ENCODE data around the gene TMEM40.

The TMEM40 gene

DNA sequence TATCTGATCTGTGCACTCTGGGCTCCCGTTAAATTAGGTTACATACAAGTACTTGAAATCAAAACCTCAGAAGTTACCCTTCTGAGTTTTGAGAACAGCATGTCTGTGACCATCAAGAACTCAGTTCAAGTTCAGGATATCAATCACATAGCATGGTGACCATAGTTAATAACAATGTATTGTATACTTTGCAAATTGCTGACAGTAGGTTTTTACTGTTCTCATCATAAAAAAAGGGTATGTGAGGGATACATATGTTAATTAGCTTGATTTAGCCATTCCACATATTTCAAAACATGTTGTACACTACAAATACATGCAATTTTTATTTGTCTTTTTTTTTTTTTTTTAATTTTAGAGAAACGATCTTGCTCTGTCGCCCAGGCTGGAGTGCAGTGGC is 25.5 kb downstream of the TMEM40 start:
- Histone ChIP-seq H3K36me3 (replicated peaks; ENCODE audit: low read depth, low read length) (no peaks in the 10 kb centered on the region), H4K20me1 (ENCODE audit: insufficient read depth, low read length) (no peaks in the 10 kb centered on the region), H3K4me1 (ENCODE audit: low read length) (0 out of 2 replicates have a peak, but pooled peaks cover 5% of the 10 kb centered on the region), H3K9ac (ENCODE audit: low read length) (no peak overlapping the region), H3K27ac (ENCODE audit: low read length) (no peak overlapping the region), H3K9me3 (ENCODE audit: insufficient read depth, low read length) (no peaks in the 10 kb centered on the region), H2AFZ (ENCODE audit: low read depth, low read length) (no peak overlapping the region), H3K27me3 (ENCODE audit: low read depth, low read length) (peaks cover 5% of the 10 kb centered on the region; the same call in 1 of the 2 replicates), H3K4me3 (ENCODE audit: low read length) (no peak overlapping the region), H3K4me2 (ENCODE audit: low read length) (no peak overlapping the region), H3K79me2 (ENCODE audit: low read length) (no peaks in the 10 kb centered on the region)
- no peak for TF ChIP-seq CTCF (IDR thresholded peaks at IDR 0.05; ENCODE audit: low read depth, low read length)
- no peak for TF ChIP-seq EZH2phosphoT487 (IDR thresholded peaks at IDR 0.05; ENCODE audit: low read depth)

GRCh38 chr3:12730506-12731242 is 28.4 kb downstream of the TMEM40 start:
- no peak overlapping the region for H3K27ac ChIP-seq (ENCODE audit: low read length)
- H3K27me3 ChIP-seq (ENCODE audit: low read depth, low read length): peaks cover 5% of the 10 kb centered on the region; the same call in 1 of the 2 replicates
- H2AFZ ChIP-seq (ENCODE audit: low read depth, low read length): no peak overlapping the region
- no peak overlapping the region for H3K4me3 ChIP-seq (ENCODE audit: low read length)
- H3K4me1 ChIP-seq (ENCODE audit: low read length): no peaks in the 10 kb centered on the region
- no peak overlapping the region for H3K4me2 ChIP-seq (ENCODE audit: low read length)
- H3K79me2 ChIP-seq (ENCODE audit: low read length): no peaks in the 10 kb centered on the region
- H3K9me3 ChIP-seq (ENCODE audit: insufficient read depth, low read length): no peaks in the 10 kb centered on the region
- TF ChIP-seq EZH2phosphoT487 (IDR thresholded peaks at IDR 0.05; ENCODE audit: low read depth): no peak
- TF ChIP-seq CTCF (IDR thresholded peaks at IDR 0.05; ENCODE audit: low read depth, low read length): no peak
- H3K36me3 ChIP-seq (replicated peaks; ENCODE audit: low read depth, low read length): no peaks in the 10 kb centered on the region
- no peaks in the 10 kb centered on the region for H4K20me1 ChIP-seq (ENCODE audit: insufficient read depth, low read length)
- no peak overlapping the region for H3K9ac ChIP-seq (ENCODE audit: low read length)

DNA sequence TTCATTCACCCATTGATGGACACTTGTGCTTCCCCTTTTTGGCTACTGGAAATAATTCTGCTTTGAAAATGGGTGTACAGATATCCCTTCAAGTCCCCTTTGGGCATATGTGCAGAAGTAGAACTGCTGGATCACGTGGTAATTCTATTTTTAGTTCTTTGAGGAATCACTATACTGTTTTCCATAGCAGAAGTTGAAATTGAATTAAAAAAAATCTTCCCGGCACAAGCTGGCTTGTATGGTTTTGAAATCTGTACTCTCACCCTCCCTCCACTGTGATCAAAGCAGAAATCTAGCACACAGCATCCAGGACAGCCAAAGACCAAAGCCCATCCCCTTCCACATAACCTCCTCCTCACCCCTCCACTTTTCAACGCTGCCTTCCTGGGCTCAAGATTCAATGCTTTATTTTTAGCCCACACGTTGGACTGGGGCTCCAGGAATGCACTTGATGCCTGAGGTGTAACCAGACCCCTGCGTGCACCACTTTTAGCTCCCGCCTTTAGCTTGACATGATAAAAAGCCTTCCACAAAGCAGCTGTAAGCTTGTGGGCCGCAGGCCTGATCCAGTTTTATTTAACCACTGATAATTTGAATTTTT is 29.9 kb downstream of the TMEM40 start:
- no peak overlapping the region for H3K27ac ChIP-seq (ENCODE audit: low read length)
- no peak overlapping the region for H3K9ac ChIP-seq (ENCODE audit: low read length)
- no peaks in the 10 kb centered on the region for H3K9me3 ChIP-seq (ENCODE audit: insufficient read depth, low read length)
- H3K79me2 ChIP-seq (ENCODE audit: low read length): no peaks in the 10 kb centered on the region
- H3K4me2 ChIP-seq (ENCODE audit: low read length): no peak overlapping the region
- no peak overlapping the region for H2AFZ ChIP-seq (ENCODE audit: low read depth, low read length)
- H3K36me3 ChIP-seq (replicated peaks; ENCODE audit: low read depth, low read length): no peaks in the 10 kb centered on the region
- no peaks in the 10 kb centered on the region for H4K20me1 ChIP-seq (ENCODE audit: insufficient read depth, low read length)
- TF ChIP-seq EZH2phosphoT487 (IDR thresholded peaks at IDR 0.05; ENCODE audit: low read depth) (no peak), CTCF (IDR thresholded peaks at IDR 0.05; ENCODE audit: low read depth, low read length) (no peak)
- H3K4me1 ChIP-seq (ENCODE audit: low read length): no peaks in the 10 kb centered on the region
- peaks cover under 1% of the 10 kb centered on the region for H3K27me3 ChIP-seq (ENCODE audit: low read depth, low read length)
- H3K4me3 ChIP-seq (ENCODE audit: low read length): no peak overlapping the region

DNA sequence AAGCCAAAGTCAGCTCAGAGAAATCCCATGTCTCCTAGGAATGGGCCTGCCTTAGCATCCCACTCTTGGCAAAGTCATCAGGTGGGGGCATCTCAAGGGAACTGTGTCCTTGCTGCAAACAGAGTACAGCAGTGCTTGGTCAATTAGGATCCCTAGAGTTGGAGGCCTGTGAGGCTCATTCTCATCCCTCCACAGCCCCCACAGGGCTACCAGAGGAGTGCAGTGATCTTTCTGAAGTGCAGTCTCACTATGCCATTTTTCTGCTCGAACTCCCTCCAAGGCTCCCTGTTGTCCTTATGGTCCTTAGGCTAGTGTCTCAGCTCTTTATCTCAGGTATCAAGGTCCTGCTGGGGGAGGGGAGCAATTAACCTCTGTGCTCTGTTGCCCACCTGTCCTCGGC is 31.1 kb downstream of the TMEM40 start:
- Histone ChIP-seq H3K4me3 (ENCODE audit: low read length) (no peak overlapping the region), H3K27me3 (ENCODE audit: low read depth, low read length) (no peaks in the 10 kb centered on the region; the same call in 1 of the 2 replicates), H3K27ac (ENCODE audit: low read length) (no peak overlapping the region), H2AFZ (ENCODE audit: low read depth, low read length) (no peak overlapping the region), H3K36me3 (replicated peaks; ENCODE audit: low read depth, low read length) (no peaks in the 10 kb centered on the region), H3K4me2 (ENCODE audit: low read length) (no peak overlapping the region), H3K79me2 (ENCODE audit: low read length) (no peaks in the 10 kb centered on the region), H3K9me3 (ENCODE audit: insufficient read depth, low read length) (no peaks in the 10 kb centered on the region), H3K9ac (ENCODE audit: low read length) (no peak overlapping the region), H3K4me1 (ENCODE audit: low read length) (no peaks in the 10 kb centered on the region), H4K20me1 (ENCODE audit: insufficient read depth, low read length) (no peaks in the 10 kb centered on the region)
- no peak for TF ChIP-seq EZH2phosphoT487 (IDR thresholded peaks at IDR 0.05; ENCODE audit: low read depth)
- no peak for TF ChIP-seq CTCF (IDR thresholded peaks at IDR 0.05; ENCODE audit: low read depth, low read length)

All from OCI-LY3 (cell line).